AG10803 (cell line): ENCODE data around the gene SLC5A3.

Experiments
- DNase-seq: peaks from one replicate; pipeline ENCODE4 v3.0.0; 2010; ENCODE audit warnings: low read depth
- H3K4me3 ChIP-seq: 2 replicates; pipeline ENCODE4 v1.5.1; 2011; ENCODE audit warnings: mild to moderate bottlenecking, low read length, control low read depth
- TF ChIP-seq, protein P1 (sequence below): conservative IDR thresholded peaks from 2 replicates; pipeline ENCODE4 v1.5.1; 2011; ENCODE audit warnings: mild to moderate bottlenecking, low read length, control low read depth, inconsistent platforms

Gene SLC5A3

DNA sequence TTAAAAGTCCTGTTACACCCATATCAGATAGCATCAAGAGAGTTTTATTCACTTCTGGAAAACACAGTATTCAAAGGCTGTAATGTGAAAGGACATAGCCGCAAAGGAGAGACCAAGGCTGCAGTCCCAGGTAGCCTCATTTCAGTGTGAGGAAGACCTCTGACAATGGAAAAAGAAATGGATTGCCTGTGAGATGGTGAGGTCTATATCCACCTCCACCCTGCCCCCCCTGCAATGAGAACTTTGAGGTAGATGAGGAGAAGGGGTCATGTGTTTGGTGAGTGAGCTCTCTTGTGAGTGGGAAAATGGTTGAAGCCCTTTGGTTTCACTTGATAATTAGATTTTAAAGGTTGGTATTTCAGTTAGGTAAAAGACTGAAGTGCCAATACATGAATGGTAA, 3.5 kb downstream of the SLC5A3 start:
- no peak overlapping the region for H3K4me3 ChIP-seq
- TF ChIP-seq, protein P1, sequence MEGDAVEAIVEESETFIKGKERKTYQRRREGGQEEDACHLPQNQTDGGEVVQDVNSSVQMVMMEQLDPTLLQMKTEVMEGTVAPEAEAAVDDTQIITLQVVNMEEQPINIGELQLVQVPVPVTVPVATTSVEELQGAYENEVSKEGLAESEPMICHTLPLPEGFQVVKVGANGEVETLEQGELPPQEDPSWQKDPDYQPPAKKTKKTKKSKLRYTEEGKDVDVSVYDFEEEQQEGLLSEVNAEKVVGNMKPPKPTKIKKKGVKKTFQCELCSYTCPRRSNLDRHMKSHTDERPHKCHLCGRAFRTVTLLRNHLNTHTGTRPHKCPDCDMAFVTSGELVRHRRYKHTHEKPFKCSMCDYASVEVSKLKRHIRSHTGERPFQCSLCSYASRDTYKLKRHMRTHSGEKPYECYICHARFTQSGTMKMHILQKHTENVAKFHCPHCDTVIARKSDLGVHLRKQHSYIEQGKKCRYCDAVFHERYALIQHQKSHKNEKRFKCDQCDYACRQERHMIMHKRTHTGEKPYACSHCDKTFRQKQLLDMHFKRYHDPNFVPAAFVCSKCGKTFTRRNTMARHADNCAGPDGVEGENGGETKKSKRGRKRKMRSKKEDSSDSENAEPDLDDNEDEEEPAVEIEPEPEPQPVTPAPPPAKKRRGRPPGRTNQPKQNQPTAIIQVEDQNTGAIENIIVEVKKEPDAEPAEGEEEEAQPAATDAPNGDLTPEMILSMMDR: no peak
- no peak for DNase-seq

DNA sequence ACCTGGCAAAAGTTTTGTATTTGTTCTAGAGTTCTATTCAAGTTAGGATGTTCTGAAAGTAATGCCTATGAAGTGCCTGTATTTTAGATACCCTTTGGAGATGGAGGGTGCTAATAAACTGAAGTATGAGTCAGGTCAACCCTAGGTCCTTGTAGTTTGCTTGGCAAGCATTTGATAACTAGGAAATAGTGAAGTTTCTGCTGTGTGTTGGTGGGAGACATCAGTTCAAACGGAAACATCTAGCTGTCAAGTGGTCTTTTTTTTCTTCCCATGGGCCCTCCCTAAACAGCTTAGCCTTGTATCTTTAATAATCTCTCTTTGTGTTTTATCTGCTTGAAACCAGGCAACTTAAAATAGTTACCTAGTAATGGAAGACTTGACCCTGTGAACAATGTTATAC, 4.5 kb downstream of the SLC5A3 start:
- no peak overlapping the region for H3K4me3 ChIP-seq
- DNase-seq: no peak
- TF ChIP-seq, protein P1: no peak

DNA sequence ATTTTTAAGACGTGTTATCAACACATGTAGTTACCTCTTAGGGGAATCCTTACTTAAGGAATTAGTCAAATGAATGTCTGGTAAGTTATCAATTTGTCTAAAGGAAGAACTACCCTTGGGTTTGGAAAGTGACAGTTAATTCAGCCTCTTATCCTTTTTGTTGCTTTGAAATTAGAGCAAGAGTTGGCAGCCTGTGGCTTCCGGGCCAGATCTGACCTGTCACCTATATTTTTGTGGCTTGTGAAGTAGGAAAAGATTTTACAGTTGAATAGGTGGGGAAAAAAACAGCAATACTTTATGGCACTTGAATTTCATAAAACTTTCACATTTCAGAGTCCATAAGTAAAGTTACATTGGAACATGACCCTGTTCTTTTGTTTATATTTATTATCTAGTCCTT, 5.5 kb downstream of the SLC5A3 start:
- TF ChIP-seq, protein P1: no peak
- H3K4me3 ChIP-seq: no peak overlapping the region
- no peak for DNase-seq

DNA sequence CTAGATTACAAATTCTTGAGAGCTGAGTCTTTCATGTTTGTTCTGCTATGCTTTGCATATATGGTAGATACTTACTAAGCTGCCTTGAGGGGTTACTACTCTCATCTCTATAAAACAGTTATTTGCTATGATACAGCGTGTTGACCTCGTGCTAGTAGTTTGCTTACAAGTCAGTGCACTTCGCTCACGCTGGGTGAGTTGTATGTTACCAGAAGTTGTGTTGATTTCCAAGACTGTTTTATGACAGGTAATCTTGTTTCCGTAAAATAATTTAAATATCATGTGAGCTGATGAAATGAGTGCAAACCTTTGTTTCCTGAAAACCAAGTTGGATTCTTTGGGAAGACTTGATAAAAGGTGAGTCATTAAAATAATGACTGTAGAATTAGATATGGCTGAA, 7.3 kb downstream of the SLC5A3 start:
- H3K4me3 ChIP-seq: no peak overlapping the region
- DNase-seq: no peak
- TF ChIP-seq, protein P1: no peak

DNA sequence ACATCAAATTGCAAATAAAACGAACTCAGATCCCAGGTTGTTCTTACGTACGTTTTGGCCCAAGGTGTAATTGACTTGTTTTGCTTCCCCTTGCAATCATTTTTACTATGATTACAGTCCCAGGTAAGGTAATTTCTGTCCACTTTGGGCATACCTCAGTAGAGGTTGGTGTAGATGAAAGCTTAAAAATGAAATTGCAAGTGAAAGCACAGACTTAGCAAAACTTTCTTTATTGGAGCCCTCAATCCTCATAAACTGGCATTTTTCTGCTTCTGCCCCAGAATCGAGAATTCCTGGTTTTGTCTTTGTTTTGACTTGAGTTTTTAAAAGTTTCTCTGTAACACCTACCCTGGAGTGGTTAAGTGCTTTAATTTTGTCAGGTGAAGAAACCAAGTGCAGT, 9.4 kb downstream of the SLC5A3 start:
- H3K4me3 ChIP-seq: no peak overlapping the region

DNA sequence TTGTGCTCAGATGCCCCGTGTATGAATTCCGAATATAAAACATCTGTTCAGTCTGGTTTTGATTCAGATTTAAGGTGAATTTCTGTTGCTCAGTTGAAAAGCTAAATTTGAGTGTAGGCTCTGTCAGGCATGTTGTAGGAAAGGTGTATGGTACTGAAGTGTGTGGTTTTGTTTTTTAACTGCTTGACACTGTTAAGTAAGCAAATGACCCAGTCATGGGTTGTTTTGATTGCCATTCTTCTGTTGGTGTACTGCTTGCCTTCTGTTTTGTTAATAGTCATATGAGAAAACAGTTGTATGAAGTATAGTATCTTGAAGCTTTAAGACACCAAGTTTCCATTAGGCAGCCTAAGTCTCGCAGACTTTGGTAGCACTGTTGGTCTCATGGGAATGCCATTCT, 10.0 kb downstream of the SLC5A3 start:
- TF ChIP-seq, protein P1: no peak
- no peak overlapping the region for H3K4me3 ChIP-seq
- no peak for DNase-seq

More for the DNA sequence above, 9.4 kb downstream of the SLC5A3 start:
- TF ChIP-seq, protein P1: no peak
- DNase-seq: no peak

DNA sequence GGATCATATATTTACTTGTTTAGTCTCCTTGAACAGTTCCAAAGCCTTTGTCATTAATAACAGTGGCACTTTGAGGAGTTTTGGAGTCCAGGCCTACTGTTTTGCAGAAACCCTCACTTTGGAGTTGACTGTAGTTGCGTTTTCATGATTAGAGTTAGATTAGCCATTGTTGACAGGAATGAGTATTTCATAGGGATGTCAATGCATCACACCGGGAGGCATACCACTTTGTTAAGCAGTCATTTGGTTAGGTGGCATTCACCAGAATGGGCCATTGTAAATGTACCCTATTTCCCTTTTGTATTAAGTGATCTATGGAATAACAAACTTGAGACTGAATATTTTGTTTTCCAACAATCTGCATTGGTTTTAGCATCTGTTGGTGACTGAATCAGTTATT, 11.8 kb downstream of the SLC5A3 start:
- no peak overlapping the region for H3K4me3 ChIP-seq
- no peak for DNase-seq
- TF ChIP-seq, protein P1: no peak
